Measurements from ENCODE around the gene FRMD4A.
"Not testable (repeated sequence)": the region's sequence is repeated elsewhere in the genome, so short reads cannot be mapped to it uniquely, and the experiment has no call there.

- not testable (repeated sequence) for TF ChIP-seq POLR2A, POLR2AphosphoS5 (IDR thresholded peaks at IDR 0.05; ENCODE audit: low read depth, low read length)
Observed at GRCh38 chr10:14135196-14135595, 195.5 kb downstream of the FRMD4A start.

All from GM12892 (cell line).